Endothelial cell of umbilical vein (primary cell): ENCODE data around the gene TMEM50B.

Source experiments
- CTCF ChIP-seq, 2 donors: IDR thresholded peaks; 1 replicate in 1 of 2; 2 replicates in 1 of 2; pipeline ENCODE4 v1.5.1; 2011; ENCODE audit warnings: low read length in 2 of 2, mild to moderate bottlenecking in 2 of 2, moderate library complexity in 2 of 2, control low read depth in 1 of 2, inconsistent platforms in 1 of 2, low read depth in 1 of 2; ENCODE audit not compliant: insufficient read depth in 1 of 2; ENCODE audit errors: extremely low read depth in 1 of 2
- EZH2 ChIP-seq: IDR thresholded peaks from 2 replicates; pipeline ENCODE4 v1.6.1; 2012; ENCODE audit warnings: borderline replicate concordance, low read depth, mild to moderate bottlenecking, moderate library complexity, low read length, inconsistent platforms; ENCODE audit not compliant: severe bottlenecking
- GATA2 ChIP-seq: IDR thresholded peaks from 2 replicates; pipeline ENCODE4 v1.7.0; 2011; ENCODE audit warnings: low read depth, mild to moderate bottlenecking, moderate library complexity, mixed read lengths, low read length; ENCODE audit not compliant: insufficient read length, insufficient read depth
- JUN ChIP-seq: IDR thresholded peaks from 2 replicates; pipeline ENCODE4 v1.6.1; 2011; ENCODE audit warnings: borderline replicate concordance, low read depth; ENCODE audit not compliant: insufficient read length, insufficient read depth
- MAX ChIP-seq: IDR thresholded peaks from 2 replicates; pipeline ENCODE4 v1.6.1; 2011; ENCODE audit not compliant: insufficient read depth, insufficient read length
- MYC ChIP-seq: IDR thresholded peaks from one replicate; pipeline ENCODE4 v1.6.1; 2011; ENCODE audit warnings: mild to moderate bottlenecking, low read depth, low read length
- POLR2A ChIP-seq: IDR thresholded peaks from 2 replicates; pipeline ENCODE4 v1.6.1; 2012; ENCODE audit warnings: low read depth, mild to moderate bottlenecking, control low read depth, low read length
- POLR2AphosphoS5 ChIP-seq: IDR thresholded peaks from 2 replicates; pipeline ENCODE4 v1.6.1; 2012; ENCODE audit warnings: low read depth, mild to moderate bottlenecking, control low read depth, low read length, moderate library complexity; ENCODE audit not compliant: insufficient read depth

- TF ChIP-seq CTCF (IDR thresholded peaks at IDR 0.05; ENCODE audit: extremely low read depth in 1 of 2, insufficient read depth in 1 of 2, low read depth in 1 of 2, low read length in 2 of 2), result no peak
- TF ChIP-seq POLR2A, result no peak
- TF ChIP-seq POLR2AphosphoS5, result no peak
- no peak for TF ChIP-seq EZH2
- TF ChIP-seq MAX, result no peak
- TF ChIP-seq JUN, result peak; percentile 28
- no peak for TF ChIP-seq GATA2
- TF ChIP-seq MYC, result no peak
Measured at GRCh38 chr21:33419538-33420123, 60.1 kb downstream of the TMEM50B start.
